GM23338 (cell line): ENCODE results near the gene PLPP7. TPM values are rescaled to one million over a fixed set of nuclear protein-coding genes. Genes with fewer than 3 reads are reported as not detected.

Source experiments
- ATAC-seq: fragments of 200-7000 bp; cut with Tn5 transposase; 3 replicates; pipeline ENCODE4 v1.9.1; 2020
- DNase-seq: peaks from one replicate; pipeline ENCODE4 v3.0.0-alpha.2; 2015; ENCODE audit warnings: low spot score
- H2AFZ ChIP-seq: fragments of 200-600 bp; sonication (generic); 2 replicates; pipeline ENCODE4 v1.8.0; 2016; ENCODE audit warnings: antibody characterized with exemption, mild to moderate bottlenecking, moderate library complexity
- H3F3A ChIP-seq: fragments of 200-600 bp; sonication (generic); replicated peaks from 2 replicates; pipeline ENCODE4 v1.8.0; 2017; ENCODE audit warnings: antibody characterized with exemption, mixed run types, low read depth
- H3K27ac ChIP-seq: fragments of 200-600 bp; sonication (generic); 2 replicates; pipeline ENCODE4 v1.6.1; 2016; ENCODE audit warnings: low read depth
- H3K27me3 ChIP-seq: fragments of 200-600 bp; sonication (generic); 2 replicates; pipeline ENCODE4 v1.8.0; 2016; ENCODE audit warnings: mild to moderate bottlenecking, mixed run types, moderate library complexity; ENCODE audit not compliant: insufficient read depth
- H3K36me3 ChIP-seq: fragments of 200-600 bp; sonication (generic); 2 replicates; pipeline ENCODE4 v1.8.0; 2016; ENCODE audit warnings: mild to moderate bottlenecking; ENCODE audit not compliant: insufficient read depth
- H3K4me1 ChIP-seq: fragments of 200-600 bp; sonication (generic); 2 replicates; pipeline ENCODE4 v1.8.0; 2016; ENCODE audit warnings: mild to moderate bottlenecking, moderate library complexity; ENCODE audit not compliant: insufficient read depth
- H3K4me2 ChIP-seq: fragments of 200-600 bp; sonication (generic); 2 replicates; pipeline ENCODE4 v1.7.1; 2017; ENCODE audit warnings: mixed run types
- H3K4me3 ChIP-seq: fragments of 200-600 bp; sonication (generic); 2 replicates; pipeline ENCODE4 v1.6.1; 2016; ENCODE audit warnings: mixed run types
- H3K79me2 ChIP-seq: fragments of 200-600 bp; sonication (generic); replicated peaks from 2 replicates; pipeline ENCODE4 v1.8.0; 2017; ENCODE audit warnings: mild to moderate bottlenecking; ENCODE audit not compliant: insufficient read depth
- H3K9me2 ChIP-seq: fragments of 200-600 bp; sonication (generic); 2 replicates; pipeline ENCODE4 v1.8.0; 2017; ENCODE audit not compliant: insufficient read depth
- H4K20me1 ChIP-seq: fragments of 200-600 bp; sonication (generic); replicated peaks from 2 replicates; pipeline ENCODE4 v1.8.0; 2017; ENCODE audit warnings: mild to moderate bottlenecking; ENCODE audit not compliant: insufficient read depth
- H3K27ac Mint-ChIP-seq: 2 replicates; pipeline ENCODE4 v1.8.0; 2020; ENCODE audit warnings: inconsistent platforms, mild to moderate bottlenecking, moderate library complexity, mixed read lengths
- H3K27me3 Mint-ChIP-seq: 3 replicates; pipeline ENCODE4 v1.8.0; 2022; ENCODE audit warnings: low read depth, mild to moderate bottlenecking, moderate library complexity, mixed read lengths, inconsistent platforms; ENCODE audit not compliant: insufficient read depth, poor library complexity
- H3K36me3 Mint-ChIP-seq: 3 replicates; pipeline ENCODE4 v1.8.0; 2021; ENCODE audit warnings: low read depth, mild to moderate bottlenecking, inconsistent platforms, moderate library complexity, mixed read lengths
- H3K4me1 Mint-ChIP-seq: 3 replicates; pipeline ENCODE4 v1.8.0; 2020; ENCODE audit warnings: mild to moderate bottlenecking, inconsistent platforms, mixed read lengths
- H3K4me3 Mint-ChIP-seq: 3 replicates; pipeline ENCODE4 v1.8.0; 2021; ENCODE audit warnings: moderate library complexity, mild to moderate bottlenecking, inconsistent platforms, mixed read lengths
- H3K9me3 Mint-ChIP-seq: 3 replicates; pipeline ENCODE4 v1.8.0; 2020; ENCODE audit warnings: moderate library complexity, mild to moderate bottlenecking, inconsistent platforms, mixed read lengths
- CREB1 ChIP-seq: fragments of 250-450 bp; sonication (Bioruptor Pico); IDR thresholded peaks from 2 replicates; pipeline ENCODE4 v1.5.0; 2020; ENCODE audit warnings: low read depth, mild to moderate bottlenecking, moderate library complexity
- CTCF ChIP-seq, 2 experiments: fragments of 200-600 bp in 1 of 2; sonication (generic) in 1 of 2; conservative IDR thresholded peaks; 2 replicates each; pipeline versions ENCODE4 v1.5.1 to v1.6.1; 2016 to 2017; ENCODE audit warnings: antibody characterized with exemption in 2 of 2, low read depth in 2 of 2, mild to moderate bottlenecking in 2 of 2, moderate library complexity in 1 of 2
- ETS1 ChIP-seq: IDR thresholded peaks from 2 replicates; pipeline ENCODE4 v1.6.1; 2016; ENCODE audit warnings: antibody characterized with exemption
- EZH2 ChIP-seq: fragments of 200-600 bp; sonication (generic); IDR thresholded peaks from one replicate; pipeline ENCODE4 v1.8.0; 2017; ENCODE audit warnings: antibody characterized with exemption, mild to moderate bottlenecking, low read depth; ENCODE audit not compliant: unreplicated experiment
- EZH2phosphoT487 ChIP-seq: fragments of 200-600 bp; sonication (generic); IDR thresholded peaks from one replicate; pipeline ENCODE4 v1.8.1; 2018; ENCODE audit warnings: antibody characterized with exemption; ENCODE audit not compliant: unreplicated experiment
- JUNB ChIP-seq: IDR thresholded peaks from one replicate; pipeline ENCODE4 v1.6.1; 2016; ENCODE audit warnings: antibody characterized with exemption; ENCODE audit not compliant: unreplicated experiment
- NANOG ChIP-seq: IDR thresholded peaks from 2 replicates; pipeline ENCODE4 v1.6.1; 2016; ENCODE audit warnings: antibody characterized with exemption, borderline replicate concordance
- POLR2AphosphoS5 ChIP-seq: IDR thresholded peaks from 2 replicates; pipeline ENCODE4 v1.6.1; 2016; ENCODE audit warnings: antibody characterized with exemption, low read depth
- REST ChIP-seq: IDR thresholded peaks from one replicate; pipeline ENCODE4 v1.6.1; 2018; ENCODE audit warnings: antibody characterized with exemption; ENCODE audit not compliant: unreplicated experiment
- STAT1 ChIP-seq: IDR thresholded peaks from one replicate; pipeline ENCODE4 v1.6.1; 2016; ENCODE audit warnings: antibody characterized with exemption; ENCODE audit not compliant: unreplicated experiment
- ZNF114 ChIP-seq: fragments of 250-450 bp; sonication (Bioruptor Pico); IDR thresholded peaks from 2 replicates; pipeline ENCODE4 v1.5.0; 2020; ENCODE audit warnings: mild to moderate bottlenecking, moderate library complexity
- ZNF331 ChIP-seq: fragments of 250-450 bp; sonication (Bioruptor Pico); IDR thresholded peaks from 2 replicates; pipeline ENCODE4 v1.5.0; 2020; ENCODE audit warnings: low read depth, mild to moderate bottlenecking, moderate library complexity
- ZNF462 ChIP-seq: fragments of 250-450 bp; sonication (Bioruptor Pico); IDR thresholded peaks from 2 replicates; pipeline ENCODE4 v1.5.0; 2020; ENCODE audit warnings: mild to moderate bottlenecking, moderate library complexity
- polyA plus RNA-seq: library from polyadenylated mRNA; unstranded; fragments of >200 nt; fragmentation: Nextera tagmentation; extraction: Ambion mirVana; gene quantifications from 2 replicates; pipeline ENCODE4 v1.2.1, GENCODE V29; 2016
- total RNA-seq: library from RNA; depleted of rRNA; stranded (reverse); fragments of >200 nt; shearing (Covaris generic); gene quantifications from 2 replicates; pipeline ENCODE4 v1.2.3, GENCODE V29; 2014

Gene PLPP7
- total and polyA plus RNA-seq, 2 experiments from 2014 or later: 1.6 to 2.4 TPM

- Histone ChIP-seq H3F3A (no peaks in the 10 kb centered on the region), H3K4me3 (no peak overlapping the region), H4K20me1 (no peaks in the 10 kb centered on the region), H3K27ac (no peak overlapping the region), H3K4me2 (no peak overlapping the region), H3K27me3 (no peaks in the 10 kb centered on the region), H3K79me2 (no peaks in the 10 kb centered on the region), H3K9me2 (no peaks in the 10 kb centered on the region), H2AFZ (no peak overlapping the region), H3K36me3 (no peaks in the 10 kb centered on the region), H3K4me1 (peaks cover 5% of the 10 kb centered on the region; the same call in 1 of the 2 replicates)
- Mint-ChIP-seq H3K27ac (peak overlapping the region; percentile 80), H3K36me3 (no peaks in the 10 kb centered on the region), H3K4me3 (no peak overlapping the region), H3K9me3 (no peaks in the 10 kb centered on the region), H3K27me3 (peaks cover 12% of the 10 kb centered on the region), H3K4me1 (peaks cover 18% of the 10 kb centered on the region)
- no peak for TF ChIP-seq NANOG
- no peak for TF ChIP-seq REST
- no peak for TF ChIP-seq ETS1
- TF ChIP-seq STAT1: no peak
- TF ChIP-seq ZNF462: no peak
- TF ChIP-seq ZNF331 (CRISPR knock-in tag): no peak
- no peak for TF ChIP-seq CREB1 (CRISPR knock-in tag)
- no peak for TF ChIP-seq JUNB
- no peak for TF ChIP-seq POLR2AphosphoS5
- TF ChIP-seq CTCF (conservative IDR thresholded peaks at IDR 0.05; ENCODE audit: low read depth in 2 of 2): no peak
- no peak for TF ChIP-seq EZH2phosphoT487
- TF ChIP-seq ZNF114 (CRISPR knock-in tag): no peak
- TF ChIP-seq EZH2: no peak
- DNase-seq: no peak
- ATAC-seq: no peak
These were observed 23.0 kb upstream of the PLPP7 start for GRCh38 chr9:131266266-131267229.
